Measurements from ENCODE around the gene CRTC3. TPM values are rescaled to one million over a fixed set of nuclear protein-coding genes. Genes with fewer than 3 reads are reported as not detected.

The CRTC3 gene
- total and polyA plus RNA-seq, 2 donors (not counting 1 experiment from before 2014, with no cell fraction given): 18.3 to 23.4 TPM

DNA sequence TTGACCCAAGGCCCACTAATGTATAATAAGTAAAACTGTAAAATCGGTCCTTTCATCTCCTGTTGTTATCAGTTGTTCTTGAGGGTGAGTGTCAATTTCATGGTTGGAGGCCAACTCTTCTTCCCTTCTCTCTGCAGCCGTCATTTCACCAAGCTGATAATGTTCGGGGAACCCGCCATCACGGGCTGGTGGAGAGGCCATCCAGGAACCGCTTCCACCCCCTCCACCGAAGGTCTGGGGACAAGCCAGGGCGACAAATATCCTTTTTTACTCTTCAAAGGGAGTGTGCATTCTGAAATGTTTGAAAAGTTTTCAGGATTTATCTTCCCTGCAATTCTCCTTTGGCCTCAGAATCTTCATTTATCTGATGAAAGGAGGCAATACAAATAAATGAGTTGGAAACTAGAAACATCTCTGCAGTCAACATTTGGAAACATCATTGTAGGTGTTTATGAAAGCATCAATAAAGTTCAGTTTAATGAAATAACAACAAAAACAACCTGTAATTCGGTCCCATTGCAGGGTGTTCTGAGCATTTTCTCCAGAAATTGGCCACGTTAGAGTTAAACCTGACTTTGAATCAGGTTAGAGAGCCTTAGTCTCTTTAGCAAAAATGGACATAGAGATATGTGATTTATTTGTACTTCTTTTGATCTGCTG lies 63.9 kb downstream of the CRTC3 start:
- Histone ChIP-seq H3K36me3 (ENCODE audit: control insufficient read depth, insufficient read depth, low read length) (no peaks in the 10 kb centered on the region), H4K20me1 (ENCODE audit: control insufficient read depth, extremely low read depth, insufficient read depth, low read length) (no peaks in the 10 kb centered on the region), H3K4me2 (ENCODE audit: extremely low read depth, insufficient read depth, low read length) (no peak overlapping the region), H2AFZ (ENCODE audit: low read length) (no peak overlapping the region), H3K79me2 (ENCODE audit: control insufficient read depth, insufficient read depth, low read length) (peaks cover 2% of the 10 kb centered on the region), H3K27me3 (ENCODE audit: control insufficient read depth, insufficient read depth, low read length) (no peaks in the 10 kb centered on the region), H3K9me3 (ENCODE audit: control insufficient read depth, insufficient read depth, low read depth, low read length) (no peaks in the 10 kb centered on the region), H3K4me3 (replicated peaks in 1 of 4; ENCODE audit: control extremely low read depth in 1 of 4, insufficient read depth in 1 of 4, low read depth in 3 of 4, low read length in 4 of 4) (no peak overlapping the region), H3K9ac (ENCODE audit: insufficient read depth, low read length) (no peak overlapping the region), H3K27ac (ENCODE audit: insufficient read depth, low read length) (no peak overlapping the region), H3K4me1 (ENCODE audit: control insufficient read depth, extremely low read depth, insufficient read depth, low read length) (peaks cover 10% of the 10 kb centered on the region)
- DNase-seq (ENCODE audit: low read depth in 2 of 2): no peak
- TF ChIP-seq, protein P1, sequence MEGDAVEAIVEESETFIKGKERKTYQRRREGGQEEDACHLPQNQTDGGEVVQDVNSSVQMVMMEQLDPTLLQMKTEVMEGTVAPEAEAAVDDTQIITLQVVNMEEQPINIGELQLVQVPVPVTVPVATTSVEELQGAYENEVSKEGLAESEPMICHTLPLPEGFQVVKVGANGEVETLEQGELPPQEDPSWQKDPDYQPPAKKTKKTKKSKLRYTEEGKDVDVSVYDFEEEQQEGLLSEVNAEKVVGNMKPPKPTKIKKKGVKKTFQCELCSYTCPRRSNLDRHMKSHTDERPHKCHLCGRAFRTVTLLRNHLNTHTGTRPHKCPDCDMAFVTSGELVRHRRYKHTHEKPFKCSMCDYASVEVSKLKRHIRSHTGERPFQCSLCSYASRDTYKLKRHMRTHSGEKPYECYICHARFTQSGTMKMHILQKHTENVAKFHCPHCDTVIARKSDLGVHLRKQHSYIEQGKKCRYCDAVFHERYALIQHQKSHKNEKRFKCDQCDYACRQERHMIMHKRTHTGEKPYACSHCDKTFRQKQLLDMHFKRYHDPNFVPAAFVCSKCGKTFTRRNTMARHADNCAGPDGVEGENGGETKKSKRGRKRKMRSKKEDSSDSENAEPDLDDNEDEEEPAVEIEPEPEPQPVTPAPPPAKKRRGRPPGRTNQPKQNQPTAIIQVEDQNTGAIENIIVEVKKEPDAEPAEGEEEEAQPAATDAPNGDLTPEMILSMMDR (conservative IDR thresholded peaks at IDR 0.05 in 1 of 2, IDR thresholded peaks at IDR 0.05 in 1 of 2; ENCODE audit: low read depth in 1 of 2, low read length in 2 of 2): no peak
- no peak for TF ChIP-seq EZH2 (IDR thresholded peaks at IDR 0.05; ENCODE audit: low read length, missing control alignments)

DNA sequence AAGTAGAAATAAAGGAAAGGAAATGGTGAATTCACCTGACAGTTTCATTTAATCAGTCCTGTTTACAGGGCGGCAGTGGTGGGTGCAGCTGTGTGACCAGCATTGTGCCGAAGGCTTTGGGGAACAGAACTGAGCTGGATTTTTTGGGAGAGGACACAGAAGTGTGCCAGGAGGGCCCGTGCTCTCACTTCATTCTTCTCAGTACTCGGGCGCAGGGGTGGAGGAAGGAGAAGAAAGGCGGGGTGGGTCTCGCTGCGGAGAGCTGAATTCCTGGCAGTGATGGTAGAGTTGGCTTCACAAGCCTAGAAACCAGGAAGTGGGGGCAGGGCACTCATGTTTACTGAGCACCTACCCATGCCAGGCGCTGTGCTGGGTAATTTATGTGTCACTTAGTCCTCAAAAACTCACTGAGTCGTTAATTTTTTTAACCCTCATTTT lies 64.6 kb downstream of the CRTC3 start:
- Histone ChIP-seq H3K4me2 (ENCODE audit: extremely low read depth, insufficient read depth, low read length) (peak overlapping the region; percentile 11), H3K9ac (ENCODE audit: insufficient read depth, low read length) (no peak overlapping the region), H3K9me3 (ENCODE audit: control insufficient read depth, insufficient read depth, low read depth, low read length) (no peaks in the 10 kb centered on the region), H3K4me3 (replicated peaks in 1 of 4; ENCODE audit: control extremely low read depth in 1 of 4, insufficient read depth in 1 of 4, low read depth in 3 of 4, low read length in 4 of 4) (no peak overlapping the region), H4K20me1 (ENCODE audit: control insufficient read depth, extremely low read depth, insufficient read depth, low read length) (no peaks in the 10 kb centered on the region), H3K36me3 (ENCODE audit: control insufficient read depth, insufficient read depth, low read length) (no peaks in the 10 kb centered on the region), H3K27ac (ENCODE audit: insufficient read depth, low read length) (no peak overlapping the region), H3K27me3 (ENCODE audit: control insufficient read depth, insufficient read depth, low read length) (no peaks in the 10 kb centered on the region), H3K79me2 (ENCODE audit: control insufficient read depth, insufficient read depth, low read length) (peaks cover 1% of the 10 kb centered on the region), H2AFZ (ENCODE audit: low read length) (no peak overlapping the region), H3K4me1 (ENCODE audit: control insufficient read depth, extremely low read depth, insufficient read depth, low read length) (peaks cover 10% of the 10 kb centered on the region)
- TF ChIP-seq, protein P1 (conservative IDR thresholded peaks at IDR 0.05 in 1 of 2, IDR thresholded peaks at IDR 0.05 in 1 of 2; ENCODE audit: low read depth in 1 of 2, low read length in 2 of 2): no peak
- TF ChIP-seq EZH2 (IDR thresholded peaks at IDR 0.05; ENCODE audit: low read length, missing control alignments): no peak
- DNase-seq (ENCODE audit: low read depth in 2 of 2): peak; percentile 45 to 50

DNA sequence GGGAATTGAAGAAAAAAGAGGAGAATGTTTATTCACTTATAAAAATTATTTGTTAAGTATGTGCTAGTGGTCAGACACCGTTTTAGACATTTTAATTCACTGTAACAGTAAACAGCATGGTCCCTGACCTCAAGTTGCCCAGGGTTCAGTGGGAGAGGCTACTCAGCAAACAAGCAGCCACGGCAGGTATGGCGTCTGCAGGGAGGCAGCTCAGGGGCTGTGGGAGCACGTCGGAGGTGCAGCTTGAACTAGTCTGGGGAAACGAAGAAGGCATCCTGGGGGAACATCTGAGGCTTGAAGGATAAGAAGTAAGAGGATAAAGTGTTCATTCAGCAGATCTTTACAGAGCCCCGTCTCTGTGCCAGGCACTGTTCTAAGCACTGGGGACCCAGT lies 66.0 kb downstream of the CRTC3 start:
- no peak overlapping the region for H2AFZ ChIP-seq (ENCODE audit: low read length)
- H3K4me3 ChIP-seq (replicated peaks in 1 of 4; ENCODE audit: control extremely low read depth in 1 of 4, insufficient read depth in 1 of 4, low read depth in 3 of 4, low read length in 4 of 4): no peak overlapping the region
- H3K36me3 ChIP-seq (ENCODE audit: control insufficient read depth, insufficient read depth, low read length): no peaks in the 10 kb centered on the region
- no peaks in the 10 kb centered on the region for H4K20me1 ChIP-seq (ENCODE audit: control insufficient read depth, extremely low read depth, insufficient read depth, low read length)
- H3K4me2 ChIP-seq (ENCODE audit: extremely low read depth, insufficient read depth, low read length): no peak overlapping the region
- no peaks in the 10 kb centered on the region for H3K9me3 ChIP-seq (ENCODE audit: control insufficient read depth, insufficient read depth, low read depth, low read length)
- no peak for TF ChIP-seq EZH2 (IDR thresholded peaks at IDR 0.05; ENCODE audit: low read length, missing control alignments)
- TF ChIP-seq, protein P1 (conservative IDR thresholded peaks at IDR 0.05 in 1 of 2, IDR thresholded peaks at IDR 0.05 in 1 of 2; ENCODE audit: low read depth in 1 of 2, low read length in 2 of 2): no peak
- DNase-seq (ENCODE audit: low read depth in 2 of 2): no peak
- peaks cover 10% of the 10 kb centered on the region for H3K4me1 ChIP-seq (ENCODE audit: control insufficient read depth, extremely low read depth, insufficient read depth, low read length)
- H3K27me3 ChIP-seq (ENCODE audit: control insufficient read depth, insufficient read depth, low read length): no peaks in the 10 kb centered on the region
- H3K27ac ChIP-seq (ENCODE audit: insufficient read depth, low read length): no peak overlapping the region
- no peak overlapping the region for H3K9ac ChIP-seq (ENCODE audit: insufficient read depth, low read length)
- no peaks in the 10 kb centered on the region for H3K79me2 ChIP-seq (ENCODE audit: control insufficient read depth, insufficient read depth, low read length)

All from fibroblast of lung (primary cell).